Astrocyte (in vitro differentiated cells and primary cell): Measurements from ENCODE around the gene UQCC2.

Experiments
- EZH2 ChIP-seq: IDR thresholded peaks from 2 replicates; pipeline ENCODE4 v1.6.1; 2012; ENCODE audit warnings: mild to moderate bottlenecking, low read length, inconsistent platforms; ENCODE audit not compliant: insufficient read depth
- TF ChIP-seq, protein P1 (sequence below): IDR thresholded peaks from 2 replicates; pipeline ENCODE4 v1.5.1; 2011; ENCODE audit warnings: low read depth, mild to moderate bottlenecking, inconsistent platforms, low read length, moderate library complexity; ENCODE audit not compliant: insufficient read depth

DNA sequence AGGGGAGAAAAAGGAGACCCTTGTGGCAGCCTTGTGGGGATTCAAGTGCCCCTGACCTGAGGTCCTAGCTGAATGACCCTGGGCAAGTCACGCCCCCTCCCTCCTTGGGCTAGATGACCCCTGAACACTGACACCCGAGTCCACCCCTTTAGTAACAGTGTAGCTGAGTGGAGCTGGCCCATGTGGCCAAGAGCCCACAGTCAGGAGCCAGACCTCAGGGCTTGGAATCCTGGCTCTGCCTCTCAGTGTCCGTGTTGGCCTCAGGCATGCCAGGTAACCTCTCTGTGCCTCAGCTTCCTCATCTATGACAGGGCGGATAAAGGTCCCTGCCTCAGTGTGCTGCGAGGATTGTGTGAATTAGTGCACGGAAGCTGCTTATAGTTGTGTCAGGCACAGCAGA is 20.9 kb upstream of the UQCC2 start:
- TF ChIP-seq, protein P1, sequence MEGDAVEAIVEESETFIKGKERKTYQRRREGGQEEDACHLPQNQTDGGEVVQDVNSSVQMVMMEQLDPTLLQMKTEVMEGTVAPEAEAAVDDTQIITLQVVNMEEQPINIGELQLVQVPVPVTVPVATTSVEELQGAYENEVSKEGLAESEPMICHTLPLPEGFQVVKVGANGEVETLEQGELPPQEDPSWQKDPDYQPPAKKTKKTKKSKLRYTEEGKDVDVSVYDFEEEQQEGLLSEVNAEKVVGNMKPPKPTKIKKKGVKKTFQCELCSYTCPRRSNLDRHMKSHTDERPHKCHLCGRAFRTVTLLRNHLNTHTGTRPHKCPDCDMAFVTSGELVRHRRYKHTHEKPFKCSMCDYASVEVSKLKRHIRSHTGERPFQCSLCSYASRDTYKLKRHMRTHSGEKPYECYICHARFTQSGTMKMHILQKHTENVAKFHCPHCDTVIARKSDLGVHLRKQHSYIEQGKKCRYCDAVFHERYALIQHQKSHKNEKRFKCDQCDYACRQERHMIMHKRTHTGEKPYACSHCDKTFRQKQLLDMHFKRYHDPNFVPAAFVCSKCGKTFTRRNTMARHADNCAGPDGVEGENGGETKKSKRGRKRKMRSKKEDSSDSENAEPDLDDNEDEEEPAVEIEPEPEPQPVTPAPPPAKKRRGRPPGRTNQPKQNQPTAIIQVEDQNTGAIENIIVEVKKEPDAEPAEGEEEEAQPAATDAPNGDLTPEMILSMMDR = no peak
- no peak for TF ChIP-seq EZH2
